IMR-90 (cell line): Measurements from ENCODE around the gene RNF223. TPM values are rescaled to one million over a fixed set of nuclear protein-coding genes. Genes with fewer than 3 reads are reported as not detected.

Experiments used
- ATAC-seq: fragments of 200-7000 bp; cut with Tn5 transposase; 2 replicates; pipeline ENCODE4 v1.9.1; 2020; ENCODE audit warnings: low read depth, mild to moderate bottlenecking, moderate library complexity
- BruUV-seq: library from RNA; stranded (reverse); fragments of 400-500 nt; replicated peaks from 2 replicates; lab custom pipeline; 2021; lab: Mats Ljungman, UMichigan
- CTCF ChIA-PET: fragments of 300-600 bp; formaldehyde crosslinking; extraction: SDS; loops from one replicate; lab custom pipeline; 2021; ENCODE audit warnings: antibody characterized with exemption; lab: Yijun Ruan, JAX
- POLR2A ChIA-PET: fragments of 300-600 bp; sonication (Branson Sonifier 250); formaldehyde crosslinking; loops from one replicate; lab custom pipeline; 2022; ENCODE audit warnings: antibody characterized with exemption; ENCODE audit not compliant: unreplicated experiment; lab: Charles Lee
- DNase-seq: peaks from one replicate; pipeline ENCODE4 v3.0.0; 2013
- H2AFZ ChIP-seq: replicated peaks from 2 replicates; pipeline ENCODE3; 2013; ENCODE audit warnings: low read length, mild to moderate bottlenecking; ENCODE audit not compliant: poor library complexity
- H2AK5ac ChIP-seq: 2 replicates; pipeline ENCODE4 v1.6.1; 2013; ENCODE audit warnings: low read depth, low read length, inconsistent platforms
- H2AK9ac ChIP-seq: replicated peaks from 2 replicates; pipeline ENCODE3; 2013; ENCODE audit warnings: mild to moderate bottlenecking, low read depth, low read length, moderate library complexity; ENCODE audit not compliant: poor library complexity
- H2BK120ac ChIP-seq: 2 replicates; pipeline ENCODE4 v1.6.1; 2013; ENCODE audit warnings: low read depth, low read length, inconsistent platforms
- H2BK15ac ChIP-seq: 3 replicates; pipeline ENCODE4 v1.6.1; 2013; ENCODE audit warnings: low read depth, low read length, inconsistent platforms
- H2BK20ac ChIP-seq: 2 replicates; pipeline ENCODE4 v1.6.1; 2013; ENCODE audit warnings: low read depth, mild to moderate bottlenecking, inconsistent platforms, low read length, moderate library complexity
- H2BK5ac ChIP-seq: 2 replicates; pipeline ENCODE4 v1.6.1; 2013; ENCODE audit warnings: mild to moderate bottlenecking, low read depth, low read length, inconsistent platforms; ENCODE audit not compliant: poor library complexity, severe bottlenecking
- H3K14ac ChIP-seq: replicated peaks from 2 replicates; pipeline ENCODE4 v1.6.1; 2013; ENCODE audit warnings: low read depth, low read length, inconsistent platforms
- H3K18ac ChIP-seq: 2 replicates; pipeline ENCODE4 v1.6.1; 2013; ENCODE audit warnings: low read depth, low read length, control low read depth
- H3K23ac ChIP-seq: 2 replicates; pipeline ENCODE4 v1.6.1; 2013; ENCODE audit warnings: low read depth, low read length, inconsistent platforms
- H3K27ac ChIP-seq: 2 replicates; pipeline ENCODE4 v1.5.1; 2013; ENCODE audit warnings: mild to moderate bottlenecking, control low read depth, low read length; ENCODE audit not compliant: insufficient read depth
- H3K27me3 ChIP-seq: 2 replicates; pipeline ENCODE4 v1.6.1; 2013; ENCODE audit warnings: low read length; ENCODE audit not compliant: control insufficient read depth, insufficient read depth
- H3K36me3 ChIP-seq: 2 replicates; pipeline ENCODE4 v1.6.1; 2013; ENCODE audit warnings: low read length, mixed read lengths; ENCODE audit not compliant: control insufficient read depth, insufficient read depth
- H3K4ac ChIP-seq: 2 replicates; pipeline ENCODE4 v1.6.1; 2013; ENCODE audit warnings: low read depth, low read length, inconsistent platforms
- H3K4me1 ChIP-seq: 2 replicates; pipeline ENCODE4 v1.6.1; 2013; ENCODE audit warnings: low read length, mixed read lengths; ENCODE audit not compliant: control insufficient read depth, insufficient read depth
- H3K4me2 ChIP-seq: 2 replicates; pipeline ENCODE4 v1.6.1; 2013; ENCODE audit warnings: low read depth, mild to moderate bottlenecking, control low read depth, low read length, moderate library complexity
- H3K4me3 ChIP-seq: 2 replicates; pipeline ENCODE4 v1.5.1; 2013; ENCODE audit warnings: low read depth, mild to moderate bottlenecking, control low read depth, low read length, moderate library complexity; ENCODE audit not compliant: insufficient read depth
- H3K56ac ChIP-seq: 2 replicates; pipeline ENCODE4 v1.6.1; 2013; ENCODE audit warnings: low read length, inconsistent platforms; ENCODE audit not compliant: insufficient read depth; ENCODE audit errors: extremely low read depth
- H3K79me1 ChIP-seq, 2 experiments: 2 replicates each; pipeline ENCODE4 v1.6.1; 2013; ENCODE audit warnings: low read length in 2 of 2, inconsistent platforms in 1 of 2, low read depth in 1 of 2
- H3K9ac ChIP-seq: 2 replicates; pipeline ENCODE4 v1.6.1; 2013; ENCODE audit warnings: low read depth, low read length, control low read depth
- H3K9me1 ChIP-seq: 2 replicates; pipeline ENCODE4 v1.6.1; 2013; ENCODE audit warnings: low read length, inconsistent platforms; ENCODE audit not compliant: insufficient read depth
- H3K9me3 ChIP-seq: 2 replicates; pipeline ENCODE4 v1.6.1; 2013; ENCODE audit warnings: low read length; ENCODE audit not compliant: control insufficient read depth, insufficient read depth
- H4K20me1 ChIP-seq: 2 replicates; pipeline ENCODE4 v1.6.1; 2013; ENCODE audit warnings: low read length, inconsistent platforms; ENCODE audit not compliant: insufficient read depth
- H4K5ac ChIP-seq: 2 replicates; pipeline ENCODE4 v1.6.1; 2013; ENCODE audit warnings: mild to moderate bottlenecking, low read depth, low read length, control low read depth
- H4K8ac ChIP-seq, 2 experiments: 2 replicates each; pipeline ENCODE4 v1.6.1; 2013; ENCODE audit warnings: low read depth in 2 of 2, low read length in 2 of 2, control low read depth in 1 of 2, inconsistent platforms in 1 of 2
- H4K91ac ChIP-seq: 2 replicates; pipeline ENCODE4 v1.6.1; 2013; ENCODE audit warnings: low read depth, low read length, inconsistent platforms; ENCODE audit not compliant: insufficient read depth
- FOS ChIP-seq: fragments of 150-350 bp; IDR thresholded peaks from 2 replicates; pipeline ENCODE4 v1.6.1; 2016; ENCODE audit warnings: low read depth, low read length
- MXI1 ChIP-seq: IDR thresholded peaks from 2 replicates; pipeline ENCODE4 v1.6.1; 2012; ENCODE audit warnings: low read depth, mild to moderate bottlenecking, low read length, moderate library complexity, borderline replicate concordance
- NFE2L2 ChIP-seq: fragments of 150-350 bp; IDR thresholded peaks from 2 replicates; pipeline ENCODE4 v1.6.1; 2016; ENCODE audit warnings: low read depth, mild to moderate bottlenecking, low read length
- RAD21 ChIP-seq: IDR thresholded peaks from 2 replicates; pipeline ENCODE4 v1.6.1; 2012; ENCODE audit warnings: low read length, improper control_type of control experiment
- RFX5 ChIP-seq: IDR thresholded peaks from 2 replicates; pipeline ENCODE4 v1.8.0; 2012; ENCODE audit warnings: low read depth, mild to moderate bottlenecking, low read length, moderate library complexity
- SMC3 ChIP-seq: fragments of 150-350 bp; IDR thresholded peaks from 2 replicates; pipeline ENCODE4 v1.6.1; 2016; ENCODE audit warnings: low read depth, mild to moderate bottlenecking, antibody characterized with exemption, low read length, moderate library complexity
- WGBS, 2 experiments: methylation state at CpG; one replicate each; pipeline versions ENCODE4 v1.1.5 to v1.1.7; 2013; ENCODE audit warnings: missing lambda C conversion rate in 2 of 2; ENCODE audit not compliant: insufficient read length in 1 of 2; ENCODE audit errors: extremely low coverage in 2 of 2; 5-methylcytosine and 5-hydroxymethylcytosine counted together
- dilution Hi-C: fragments of 300-500 bp; cut with HindIII; formaldehyde crosslinking; loops from one replicate; pipeline ENCODE4 v1.14.3; 2018; ENCODE audit warnings: low sequenced_read_pairs; ENCODE audit not compliant: unreplicated experiment
- in situ Hi-C: fragments of 300-500 bp; cut with MboI; formaldehyde crosslinking; loops from 3 replicates; pipeline ENCODE4 v1.14.3; 2019; ENCODE audit warnings: low sequenced_read_pairs, inconsistent platforms, mixed read lengths
- intact Hi-C: fragments of 100-400 bp; cut with micrococcal nuclease; formaldehyde crosslinking; loops from 2 replicates; pipeline ENCODE4 v1.10.0; 2022
- polyA plus RNA-seq, 3 experiments: library from polyadenylated mRNA; depleted of rRNA; stranded (reverse); fragments of >200 nt; gene quantifications; 2 replicates each; pipeline ENCODE4 v1.2.3, GENCODE V29; 2012; ENCODE audit warnings: low replicate concordance in 1 of 3
- total RNA-seq: library from RNA; depleted of rRNA; stranded (reverse); fragments of >200 nt; gene quantifications from 2 replicates; pipeline ENCODE4 v1.2.3, GENCODE V29; 2012

RNF223 gene
- total and polyA plus RNA-seq, 2 of the 4 experiments (the other 2 are of a cell fraction), result not detected

- intact Hi-C loops (no loop called here), in situ Hi-C loops (no loop called here), dilution Hi-C loops (no loop called here)
- TF ChIP-seq RAD21 (no peak), FOS (0 out of 2 replicates have a peak, but pooled peaks have one; percentile 11), RFX5 (no peak), SMC3 (no peak), MXI1 (no peak), NFE2L2 (no peak)
- peaks cover 20% of the 10 kb centered on the region for H3K4me1 ChIP-seq
- H4K91ac ChIP-seq, result no peak overlapping the region
- H3K27ac ChIP-seq, result no peak overlapping the region; the same call in 1 of the 2 replicates
- DNase-seq (peak; percentile 56), ATAC-seq (no peak)
- H3K79me1 ChIP-seq, result peaks cover 16 to 45% of the 10 kb centered on the region in 2 experiments; a peak in 3 of 4 replicates
- H3K56ac ChIP-seq, result no peak overlapping the region
- peaks cover 22% of the 10 kb centered on the region for H3K36me3 ChIP-seq
- H4K5ac ChIP-seq, result no peak overlapping the region
- H3K9me1 ChIP-seq, result peaks cover 2% of the 10 kb centered on the region; the same call in 1 of the 2 replicates
- H4K20me1 ChIP-seq, result peaks cover 39% of the 10 kb centered on the region
- H3K9me3 ChIP-seq, result no peaks in the 10 kb centered on the region
- no peak overlapping the region for H3K18ac ChIP-seq
- CTCF ChIA-PET, result no interaction called here
- POLR2A ChIA-PET, result no interaction called here
- no peak overlapping the region; the same call in 1 of the 2 replicates for H3K4ac ChIP-seq
- no peak overlapping the region for H2BK15ac ChIP-seq
- BruUV-seq, result no TSS peak
- peak overlapping the region; percentile 86; the same call in 1 of the 2 replicates for H3K4me3 ChIP-seq
- H3K4me2 ChIP-seq, result peak overlapping the region; percentile 82
- no peak overlapping the region for H3K23ac ChIP-seq
- H2BK20ac ChIP-seq, result no peak overlapping the region
- no peak overlapping the region; the same call in 1 of the 2 replicates for H3K14ac ChIP-seq
- no peak overlapping the region for H3K9ac ChIP-seq
- H2AK9ac ChIP-seq, result peak overlapping the region; percentile 98
- H3K27me3 ChIP-seq, result no peaks in the 10 kb centered on the region
- H2BK120ac ChIP-seq, result no peak overlapping the region
- 93% methylated on average over 3 of the region's 10 CpGs; no CpG with 5 or more reads in 1 of the 2 experiments for WGBS, 2 experiments
- peak overlapping the region; percentile 48 for H2BK5ac ChIP-seq
- H2AK5ac ChIP-seq, result peak overlapping the region; percentile 13; the same call in 1 of the 2 replicates
- peak overlapping the region in 1 of 2 experiments; percentile 69; a peak in 1 of 4 replicates for H4K8ac ChIP-seq
- peak overlapping the region; percentile 37 for H2AFZ ChIP-seq
Measured at GRCh38 chr1:1021920-1022259, 52.2 kb downstream of the RNF223 start.
